GM19351 (cell line): ENCODE measurements around the gene TRABD2B.

ENCODE experiments used
- ATAC-seq: cut with Tn5 transposase; IDR thresholded peaks from one replicate; pipeline ENCODE4 v1.9.1; 2021; ENCODE audit warnings: mild to moderate bottlenecking, moderate library complexity; ENCODE audit not compliant: unreplicated experiment

Gene TRABD2B

GRCh38 chr1:47810964-47811682 is 186.1 kb downstream of the TRABD2B start:
- no peak for ATAC-seq

GRCh38 chr1:47809301-47810084 is 187.7 kb downstream of the TRABD2B start:
- no peak for ATAC-seq

DNA sequence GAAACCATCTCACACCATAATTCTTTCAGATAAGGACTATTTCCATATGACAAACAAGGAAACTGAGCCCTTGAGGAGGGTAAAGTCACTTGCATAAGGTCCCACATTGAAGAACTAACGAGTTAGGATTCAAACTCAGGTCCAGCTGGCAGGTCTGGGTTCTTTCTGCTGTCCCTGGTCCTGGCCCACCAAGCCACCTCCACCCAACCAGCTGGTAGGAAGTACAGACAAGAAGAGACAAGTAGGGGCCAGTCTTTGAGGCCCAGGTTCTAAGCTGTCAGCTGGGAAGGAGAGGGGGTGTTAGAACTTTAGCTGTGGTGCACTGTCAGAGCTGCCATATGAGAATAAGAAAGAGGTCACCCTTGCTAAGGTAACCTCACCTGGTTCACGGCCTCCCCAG is 188.6 kb downstream of the TRABD2B start:
- no peak for ATAC-seq

DNA sequence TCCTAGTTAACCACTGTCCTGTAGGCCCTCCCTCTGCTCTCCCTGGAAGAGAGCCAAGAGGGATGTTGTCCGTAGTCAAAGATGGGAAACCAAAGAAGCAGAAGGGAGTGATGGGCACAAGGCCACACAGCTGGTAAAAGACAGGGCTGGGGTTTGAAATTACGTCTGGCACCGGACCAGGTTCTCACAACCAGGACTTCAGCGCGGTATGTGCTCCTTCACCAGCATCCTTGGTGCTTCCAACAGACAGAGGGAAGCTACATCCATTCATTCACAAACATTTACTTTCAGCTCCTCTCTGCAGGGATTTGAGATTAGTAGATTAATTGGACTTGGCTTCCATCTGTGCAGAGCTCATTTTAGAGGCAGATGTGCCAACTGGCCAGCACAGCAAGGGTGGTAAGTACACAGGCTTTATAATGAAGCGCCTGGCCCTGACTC is 191.2 kb downstream of the TRABD2B start:
- no peak for ATAC-seq

DNA sequence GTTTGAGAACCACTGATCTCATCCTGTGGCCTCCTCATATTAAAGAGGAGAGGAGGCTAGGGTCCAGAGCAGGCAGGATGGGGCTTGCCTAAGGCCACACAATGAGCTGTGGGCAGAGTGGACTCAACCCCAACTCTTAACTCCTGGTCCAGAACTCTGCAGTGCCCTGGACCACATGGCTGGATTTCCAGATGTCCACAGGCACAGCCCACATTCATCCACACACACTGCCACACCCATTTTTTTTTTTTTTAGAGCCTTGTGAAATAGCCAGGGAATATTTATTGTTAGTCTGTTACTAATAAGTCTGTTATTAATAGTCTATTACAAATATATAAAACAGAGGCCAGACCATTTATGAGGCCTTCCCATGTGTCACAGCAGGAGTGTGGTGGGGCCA is 192.2 kb downstream of the TRABD2B start:
- ATAC-seq = no peak

DNA sequence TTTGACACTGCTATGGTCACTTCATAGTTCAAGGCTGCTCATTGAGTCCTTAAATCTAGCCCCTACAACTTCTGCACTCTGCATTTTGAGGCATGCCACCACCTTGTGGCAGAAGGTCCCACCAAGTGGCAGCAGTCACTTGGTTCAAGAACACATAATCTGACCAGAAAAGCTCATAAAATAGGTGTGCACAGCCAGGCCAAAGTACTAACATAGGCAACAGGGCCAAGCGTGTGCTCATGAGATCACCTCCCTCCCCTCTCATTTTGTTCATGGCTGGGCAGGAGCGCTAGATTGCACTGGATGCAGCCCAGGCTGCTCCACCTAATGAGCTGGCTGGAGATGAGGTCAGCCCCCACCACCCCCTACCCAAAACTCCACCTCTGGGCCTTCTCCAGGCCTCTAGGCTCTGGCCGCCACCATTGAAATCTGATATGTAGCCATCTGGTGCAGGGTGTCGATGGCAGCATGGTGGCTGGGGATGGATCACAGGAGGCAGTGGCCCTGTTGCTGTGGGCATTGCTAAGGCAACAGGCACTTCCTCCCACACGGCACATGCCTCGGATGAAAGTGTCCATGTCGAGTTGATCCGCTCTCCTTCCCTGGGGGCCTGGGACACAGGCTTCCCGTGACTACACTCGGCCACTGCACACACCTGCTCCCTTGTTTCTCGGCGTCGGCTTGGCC is 193.2 kb downstream of the TRABD2B start:
- ATAC-seq = no peak

DNA sequence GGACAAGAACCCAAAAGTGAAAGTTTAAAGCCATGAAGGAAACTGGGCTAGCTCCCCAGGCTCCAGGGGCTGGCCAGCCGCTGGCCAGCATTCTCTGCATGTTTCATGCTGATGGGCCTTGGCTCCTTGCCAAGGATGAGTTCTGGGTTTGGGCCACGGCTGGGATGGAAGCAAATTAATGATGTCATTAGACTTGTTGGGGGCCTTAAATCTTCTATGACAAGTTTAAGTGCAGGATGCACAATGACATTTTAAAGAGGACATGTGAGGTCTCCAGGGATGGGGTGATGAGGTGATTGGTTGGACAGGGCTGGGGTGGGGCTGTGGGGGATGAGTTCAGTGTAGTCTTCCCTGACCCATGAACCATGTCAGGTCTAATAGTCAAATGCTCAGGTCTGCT is 199.6 kb downstream of the TRABD2B start:
- ATAC-seq = no peak

DNA sequence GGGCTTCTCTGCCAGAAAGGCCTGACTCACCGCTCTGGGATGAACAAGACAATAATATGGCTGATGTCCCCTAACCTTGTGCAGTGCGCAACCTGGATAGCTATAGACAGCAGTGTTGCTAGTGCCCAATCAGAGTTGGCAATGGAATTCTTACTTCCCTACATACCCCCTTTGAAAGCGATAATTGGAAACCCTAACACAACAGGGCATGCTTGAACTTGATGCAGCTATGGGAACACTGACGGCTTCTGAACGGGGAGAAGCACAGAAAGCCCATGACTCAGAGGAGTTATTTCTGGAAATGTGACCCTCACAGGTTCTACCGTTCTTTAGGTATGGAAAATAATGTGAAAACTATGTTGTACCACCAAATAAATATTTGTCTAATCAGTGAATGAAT is 200.6 kb downstream of the TRABD2B start:
- no peak for ATAC-seq

- no peak for ATAC-seq
These were observed 202.1 kb downstream of the TRABD2B start for GRCh38 chr1:47795102-47795501.

GRCh38 chr1:47794530-47794929 is 202.7 kb downstream of the TRABD2B start:
- ATAC-seq = no peak

GRCh38 chr1:47794081-47794480 is 203.1 kb downstream of the TRABD2B start:
- ATAC-seq = no peak

DNA sequence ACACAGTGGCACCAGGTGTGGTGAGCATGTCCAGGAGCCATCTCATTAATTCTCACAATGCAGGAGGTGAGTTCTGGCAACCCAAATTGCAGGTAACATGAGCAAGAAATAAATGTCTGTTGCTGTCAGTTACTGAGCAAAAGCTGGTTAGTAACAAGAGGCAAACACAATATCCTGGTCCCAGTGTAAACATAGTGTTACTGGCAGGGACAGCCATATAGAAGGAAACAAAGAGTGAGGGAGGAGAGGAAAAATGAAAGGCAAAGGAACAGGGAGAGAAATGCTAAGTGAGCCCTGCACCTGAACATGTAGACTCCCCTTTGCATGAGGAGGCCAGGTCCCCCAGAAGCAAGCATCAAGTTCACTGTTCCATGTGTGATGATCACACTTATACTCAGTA is 203.6 kb downstream of the TRABD2B start:
- ATAC-seq = no peak

GRCh38 chr1:47792779-47793178 is 204.4 kb downstream of the TRABD2B start:
- no peak for ATAC-seq

DNA sequence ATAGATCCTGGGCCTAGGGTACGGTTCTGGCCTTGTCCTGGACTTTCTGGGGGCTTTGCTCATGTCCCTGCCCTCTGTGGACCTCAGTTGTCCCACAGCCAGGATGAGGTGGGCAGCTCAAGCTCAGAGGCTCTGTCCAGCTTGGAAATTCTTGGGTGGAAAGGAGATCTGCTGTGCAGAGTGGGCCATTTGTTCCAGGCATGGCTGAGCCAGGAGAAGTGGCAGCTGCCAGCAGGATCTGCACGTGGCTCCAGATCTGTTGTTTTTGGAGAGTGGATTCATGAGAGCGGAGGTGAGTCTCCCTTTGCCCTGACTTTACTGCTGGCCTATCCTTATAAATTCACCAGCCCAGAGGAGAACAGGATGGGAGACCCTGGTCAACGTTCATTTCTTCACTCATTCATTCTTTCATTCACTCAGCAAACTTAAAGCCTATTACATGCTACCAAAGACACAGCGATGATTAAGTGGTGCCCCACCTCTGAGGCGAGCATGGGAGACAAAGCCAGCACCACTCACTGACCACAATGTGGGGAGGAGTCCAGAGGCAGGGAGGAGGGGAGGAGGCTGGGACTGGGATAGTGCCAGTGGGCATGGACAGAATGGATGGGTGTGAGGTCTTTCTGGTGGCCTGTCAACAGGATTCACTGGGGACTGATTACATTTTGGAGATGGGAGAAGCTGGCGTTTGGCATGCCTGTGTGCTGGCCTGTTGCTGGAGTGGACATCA is 205.1 kb downstream of the TRABD2B start:
- ATAC-seq = no peak

GRCh38 chr1:47788761-47789160 is 208.4 kb downstream of the TRABD2B start:
- no peak for ATAC-seq

DNA sequence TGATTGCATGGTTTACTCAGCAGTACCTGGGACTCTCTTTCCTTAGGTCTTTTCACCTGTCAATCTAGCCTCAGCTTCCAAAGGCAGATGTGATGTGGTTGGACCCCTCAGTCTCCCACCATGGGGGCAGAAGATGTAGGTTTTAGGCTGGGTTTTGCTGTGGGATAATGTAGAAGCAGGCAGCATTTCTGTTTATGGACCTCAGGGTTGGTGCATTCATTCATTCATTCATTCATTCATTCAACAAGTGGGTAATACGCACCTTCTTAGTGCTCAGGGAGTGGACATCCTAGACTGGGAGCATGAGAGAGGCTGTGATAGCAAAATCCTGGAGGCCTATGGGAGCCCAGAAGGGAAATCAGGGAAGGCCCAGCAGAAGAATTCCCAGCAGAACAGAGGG is 209.6 kb downstream of the TRABD2B start:
- ATAC-seq = no peak

DNA sequence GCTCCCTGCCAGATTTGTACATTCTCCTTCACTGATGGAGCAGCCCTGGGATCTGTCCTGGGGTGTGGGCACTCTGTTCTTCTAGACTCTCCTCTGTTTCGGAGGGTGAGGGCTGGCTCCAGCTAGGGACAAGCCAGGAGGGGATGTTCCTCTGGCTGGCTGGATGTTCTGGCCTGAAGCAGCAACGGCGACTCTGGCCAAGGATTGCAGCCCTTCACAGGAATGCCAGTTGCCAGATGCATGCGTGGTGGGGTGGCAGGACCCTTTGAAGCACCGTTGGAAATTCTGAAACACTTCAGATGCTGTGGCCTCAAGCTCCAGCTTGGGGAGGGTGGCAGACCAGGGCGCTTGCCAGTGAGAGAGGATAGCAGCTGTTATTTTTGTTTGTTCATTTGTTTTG is 210.9 kb downstream of the TRABD2B start:
- no peak for ATAC-seq

- no peak for ATAC-seq
These were observed 211.5 kb downstream of the TRABD2B start for GRCh38 chr1:47785561-47786271.

DNA sequence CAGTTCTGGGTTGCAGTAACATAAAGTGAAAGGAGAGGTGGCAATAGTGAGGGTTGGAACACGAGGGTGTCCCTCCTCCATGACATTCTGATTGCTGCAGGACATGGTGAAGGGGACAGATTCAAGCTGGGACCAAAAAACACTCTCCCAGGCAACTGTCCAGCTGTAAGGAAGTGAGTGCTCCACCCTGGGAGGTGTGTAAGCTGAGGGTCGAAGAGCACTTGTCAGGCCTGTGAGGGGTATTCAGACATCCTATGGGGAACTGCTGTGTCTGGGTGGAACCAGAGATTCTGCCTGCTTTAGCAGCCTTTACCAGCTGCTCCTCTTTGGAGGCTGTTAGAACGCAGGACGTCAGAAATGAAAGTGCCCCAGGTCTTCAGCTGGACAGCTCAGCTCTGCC is 212.1 kb downstream of the TRABD2B start:
- no peak for ATAC-seq

DNA sequence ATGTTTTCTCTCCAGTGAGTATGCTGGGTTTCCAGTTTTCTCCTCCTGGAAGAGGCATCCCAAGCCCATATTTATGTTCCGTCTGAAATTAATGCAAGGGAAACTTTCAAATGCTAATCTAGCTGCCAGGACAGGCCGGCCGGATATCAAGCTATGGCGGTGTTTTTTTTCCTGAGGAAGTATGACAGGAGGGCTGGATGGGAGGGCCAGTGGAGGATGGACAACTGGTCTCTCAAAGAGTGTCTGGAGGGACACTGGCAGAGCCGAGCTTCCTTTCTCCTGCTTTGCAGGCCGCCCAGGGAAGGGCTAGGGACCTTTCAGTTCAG is 212.7 kb downstream of the TRABD2B start:
- no peak for ATAC-seq
